ENCODE data around the gene MMP11. TPM values are rescaled to one million over a fixed set of nuclear protein-coding genes. Genes with fewer than 3 reads are reported as not detected.
A peak's percentile ranks its signal among the peaks of the same experiment; 100 is the strongest.

The MMP11 gene
- polyA plus RNA-seq, 3 donors: not detected

DNA sequence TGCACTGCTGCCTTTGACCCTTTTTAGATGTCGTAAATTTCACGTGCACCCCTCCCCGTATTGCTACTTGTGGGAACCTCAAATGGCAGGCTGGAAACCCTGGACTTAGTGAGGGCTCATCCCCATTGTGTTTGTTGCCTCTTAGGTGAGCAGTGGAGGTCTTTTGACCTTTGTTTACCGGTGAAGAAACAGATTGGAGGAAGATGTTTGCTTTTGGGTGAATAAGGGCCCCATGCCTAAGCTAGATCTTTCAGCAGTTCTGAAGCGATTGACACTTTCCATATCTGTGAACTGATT is 14.9 kb downstream of the MMP11 start:
- Mint-ChIP-seq H3K9me3 (no peaks in the 10 kb centered on the region), H3K36me3 (peaks cover 5 to 21% of the 10 kb centered on the region in 2 donors), H3K4me3 (peak overlapping the region; percentile 81 to 91), H3K4me1 (peaks cover 15% of the 10 kb centered on the region), H3K27me3 (ENCODE audit: low read depth in 3 of 3) (peaks cover 0 to 3% (median 1%) of the 10 kb centered on the region in 3 donors), H3K27ac (peak overlapping the region; percentile 80 to 88 (median 82))
- Histone ChIP-seq H4K20me1 (ENCODE audit: insufficient read depth, low read length) (peaks cover 48% of the 10 kb centered on the region), H3K36me3 (replicated peaks in 1 of 2; ENCODE audit: control insufficient read depth in 1 of 2, insufficient read depth in 2 of 2, low read length in 2 of 2) (peaks cover 11 to 28% of the 10 kb centered on the region in 2 donors), H2AFZ (ENCODE audit: insufficient read depth, low read depth, low read length, poor library complexity, severe bottlenecking) (peak overlapping the region; percentile 85), H3K79me2 (ENCODE audit: insufficient read depth, low read length) (peaks cover 51% of the 10 kb centered on the region), H3K4me3 (replicated peaks in 1 of 3; ENCODE audit: low read depth in 2 of 3, low read length in 3 of 3) (peak overlapping the region; percentile 46 to 80 (median 77)), H3K27ac (ENCODE audit: low read depth in 1 of 2, low read length in 2 of 2) (peak overlapping the region; percentile 89 to 93), H3K9me3 (replicated peaks in 1 of 2; ENCODE audit: control insufficient read depth in 1 of 2, insufficient read depth in 1 of 2, low read length in 2 of 2) (no peaks in the 10 kb centered on the region), H3K9ac (ENCODE audit: insufficient read depth, low read length, poor library complexity, severe bottlenecking) (peak overlapping the region; percentile 99), H3K27me3 (ENCODE audit: control insufficient read depth in 2 of 2, insufficient read depth in 2 of 2, low read length in 2 of 2) (no peaks in the 10 kb centered on the region), H3K4me2 (replicated peaks; ENCODE audit: extremely low read depth, low read length, poor library complexity, severe bottlenecking) (peak overlapping the region; percentile 80), H3K4me1 (ENCODE audit: control insufficient read depth in 1 of 2, insufficient read depth in 2 of 2, low read length in 2 of 2) (peaks cover 14 to 19% of the 10 kb centered on the region in 2 donors)
- TF ChIP-seq, protein P1, sequence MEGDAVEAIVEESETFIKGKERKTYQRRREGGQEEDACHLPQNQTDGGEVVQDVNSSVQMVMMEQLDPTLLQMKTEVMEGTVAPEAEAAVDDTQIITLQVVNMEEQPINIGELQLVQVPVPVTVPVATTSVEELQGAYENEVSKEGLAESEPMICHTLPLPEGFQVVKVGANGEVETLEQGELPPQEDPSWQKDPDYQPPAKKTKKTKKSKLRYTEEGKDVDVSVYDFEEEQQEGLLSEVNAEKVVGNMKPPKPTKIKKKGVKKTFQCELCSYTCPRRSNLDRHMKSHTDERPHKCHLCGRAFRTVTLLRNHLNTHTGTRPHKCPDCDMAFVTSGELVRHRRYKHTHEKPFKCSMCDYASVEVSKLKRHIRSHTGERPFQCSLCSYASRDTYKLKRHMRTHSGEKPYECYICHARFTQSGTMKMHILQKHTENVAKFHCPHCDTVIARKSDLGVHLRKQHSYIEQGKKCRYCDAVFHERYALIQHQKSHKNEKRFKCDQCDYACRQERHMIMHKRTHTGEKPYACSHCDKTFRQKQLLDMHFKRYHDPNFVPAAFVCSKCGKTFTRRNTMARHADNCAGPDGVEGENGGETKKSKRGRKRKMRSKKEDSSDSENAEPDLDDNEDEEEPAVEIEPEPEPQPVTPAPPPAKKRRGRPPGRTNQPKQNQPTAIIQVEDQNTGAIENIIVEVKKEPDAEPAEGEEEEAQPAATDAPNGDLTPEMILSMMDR (IDR thresholded peaks at IDR 0.05): no peak
- WGBS (ENCODE audit: insufficient coverage): 11% methylated on average over 4 of the region's 5 CpGs
- no peak for DNase-seq
- intact Hi-C loops (cut with micrococcal nuclease): loop anchor here (2.0 to 5.0 kb wide), 3 partner anchors 51 to 225 kb away; partner anchors contain the start of genes DERL3 (in 2 of the 2) and CABIN1 (in 1 of the 2)

DNA sequence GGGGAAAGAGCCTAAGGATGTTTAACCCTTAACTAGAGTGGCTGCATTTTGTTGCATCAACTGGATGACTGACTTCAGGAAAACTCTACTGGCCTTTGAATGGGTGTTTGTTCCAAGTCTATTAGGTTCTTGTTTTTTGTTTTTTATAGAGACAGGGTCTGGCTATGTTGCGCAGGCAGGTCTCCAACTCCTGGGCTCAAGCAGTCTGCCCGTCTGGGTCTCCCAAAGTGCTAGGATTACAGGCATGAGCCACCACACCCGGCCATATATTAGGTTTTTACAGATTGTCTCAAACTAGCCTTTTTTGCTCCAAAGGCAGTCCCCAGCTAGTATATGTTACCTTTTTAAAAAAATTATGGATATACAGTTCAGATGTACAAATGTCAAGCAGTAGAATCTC is 15.3 kb downstream of the MMP11 start:
- peaks cover 14 to 19% of the 10 kb centered on the region in 2 donors for H3K4me1 ChIP-seq (ENCODE audit: control insufficient read depth in 1 of 2, insufficient read depth in 2 of 2, low read length in 2 of 2)
- no peak for DNase-seq
- peak overlapping the region; percentile 80 for H3K4me2 ChIP-seq (replicated peaks; ENCODE audit: extremely low read depth, low read length, poor library complexity, severe bottlenecking)
- Mint-ChIP-seq H3K9me3 (no peaks in the 10 kb centered on the region), H3K27ac (peak overlapping the region in 6 of 7 donors; percentile 80 to 87 (median 82)), H3K4me3 (peak overlapping the region; percentile 81 to 91), H3K36me3 (peaks cover 9 to 25% of the 10 kb centered on the region in 2 donors), H3K27me3 (ENCODE audit: low read depth in 3 of 3) (peaks cover 0 to 3% (median 1%) of the 10 kb centered on the region in 3 donors), H3K4me1 (peaks cover 15% of the 10 kb centered on the region)
- H3K9ac ChIP-seq (ENCODE audit: insufficient read depth, low read length, poor library complexity, severe bottlenecking): peak overlapping the region; percentile 99
- peak overlapping the region in 1 of 2 donors; percentile 93 for H3K27ac ChIP-seq (ENCODE audit: low read depth in 1 of 2, low read length in 2 of 2)
- TF ChIP-seq, protein P1 (IDR thresholded peaks at IDR 0.05): no peak
- peak overlapping the region; percentile 46 to 80 (median 77) for H3K4me3 ChIP-seq (replicated peaks in 1 of 3; ENCODE audit: low read depth in 2 of 3, low read length in 3 of 3)
- peaks cover 15 to 32% of the 10 kb centered on the region in 2 donors for H3K36me3 ChIP-seq (replicated peaks in 1 of 2; ENCODE audit: control insufficient read depth in 1 of 2, insufficient read depth in 2 of 2, low read length in 2 of 2)
- peaks cover 51% of the 10 kb centered on the region for H3K79me2 ChIP-seq (ENCODE audit: insufficient read depth, low read length)
- H4K20me1 ChIP-seq (ENCODE audit: insufficient read depth, low read length): peaks cover 52% of the 10 kb centered on the region
- H3K9me3 ChIP-seq (replicated peaks in 1 of 2; ENCODE audit: control insufficient read depth in 1 of 2, insufficient read depth in 1 of 2, low read length in 2 of 2): no peaks in the 10 kb centered on the region
- intact Hi-C loops (cut with micrococcal nuclease): loop anchor here (2.0 to 5.0 kb wide), 3 partner anchors 51 to 224 kb away; partner anchors contain the start of genes DERL3 (in 2 of the 2) and CABIN1 (in 1 of the 2)
- no peaks in the 10 kb centered on the region for H3K27me3 ChIP-seq (ENCODE audit: control insufficient read depth in 2 of 2, insufficient read depth in 2 of 2, low read length in 2 of 2)
- WGBS (ENCODE audit: insufficient coverage): no CpG with 5 or more reads among the region's 3 CpGs
- no peak overlapping the region for H2AFZ ChIP-seq (ENCODE audit: insufficient read depth, low read depth, low read length, poor library complexity, severe bottlenecking)

All from CD14-positive monocyte (primary cell).